Globus pallidus (tissue), 1 donor: ENCODE measurements around the gene LRMDA.

Experiments
- DNase-seq: peaks from one replicate; pipeline ENCODE4 v3.0.0-alpha.2; 2015; ENCODE audit warnings: low spot score

The LRMDA gene

GRCh38 chr10:76209135-76209534 lies 777.7 kb downstream of the LRMDA start:
- DNase-seq, result no peak

- DNase-seq, result no peak
Measured at GRCh38 chr10:76210211-76210610, 778.8 kb downstream of the LRMDA start.

- DNase-seq, result no peak
Measured at GRCh38 chr10:76211691-76212090, 780.3 kb downstream of the LRMDA start.

- DNase-seq, result no peak
Measured at GRCh38 chr10:76213876-76214275, 782.5 kb downstream of the LRMDA start.

- no peak for DNase-seq
Measured at GRCh38 chr10:76218035-76218434, 786.6 kb downstream of the LRMDA start.

GRCh38 chr10:76229341-76229740 lies 797.9 kb downstream of the LRMDA start:
- no peak for DNase-seq

GRCh38 chr10:76230921-76231285 lies 799.5 kb downstream of the LRMDA start:
- DNase-seq, result no peak

- no peak for DNase-seq
Measured at GRCh38 chr10:76231286-76231934, 800.0 kb downstream of the LRMDA start.

GRCh38 chr10:76234499-76235226 lies 803.2 kb downstream of the LRMDA start:
- DNase-seq, result no peak

- DNase-seq, result no peak
Measured at GRCh38 chr10:76236356-76236755, 804.9 kb downstream of the LRMDA start.

- no peak for DNase-seq
Measured at GRCh38 chr10:76242956-76243355, 811.5 kb downstream of the LRMDA start.

GRCh38 chr10:76244061-76244686 lies 812.8 kb downstream of the LRMDA start:
- no peak for DNase-seq

GRCh38 chr10:76245951-76246495 lies 814.6 kb downstream of the LRMDA start:
- DNase-seq, result no peak

- DNase-seq, result no peak
Measured at GRCh38 chr10:76248649-76249200, 817.3 kb downstream of the LRMDA start.

GRCh38 chr10:76251841-76252671 lies 820.6 kb downstream of the LRMDA start:
- no peak for DNase-seq

GRCh38 chr10:76252733-76253132 lies 821.3 kb downstream of the LRMDA start:
- no peak for DNase-seq

GRCh38 chr10:76255241-76255640 lies 823.8 kb downstream of the LRMDA start:
- no peak for DNase-seq

- no peak for DNase-seq
Measured at GRCh38 chr10:76257816-76258215, 826.4 kb downstream of the LRMDA start.

GRCh38 chr10:76265441-76266113 lies 834.2 kb downstream of the LRMDA start:
- DNase-seq, result no peak

GRCh38 chr10:76268530-76268929 lies 837.1 kb downstream of the LRMDA start:
- DNase-seq, result no peak

GRCh38 chr10:76268954-76269353 lies 837.5 kb downstream of the LRMDA start:
- no peak for DNase-seq
